GM12891 (cell line): Measurements from ENCODE around the gene FTSJ3.
A peak's percentile ranks its signal among the peaks of the same experiment; 100 is the strongest.

ENCODE experiments used
- PAX5 ChIP-seq: IDR thresholded peaks from 2 replicates; pipeline ENCODE4 v1.6.1; 2011; ENCODE audit warnings: low read length, moderate library complexity, mild to moderate bottlenecking; ENCODE audit not compliant: insufficient read depth, severe bottlenecking
- POLR2A ChIP-seq: IDR thresholded peaks from 2 replicates; pipeline ENCODE4 v1.6.1; 2011; ENCODE audit warnings: low read depth, low read length, control low read depth
- POLR2AphosphoS5 ChIP-seq: IDR thresholded peaks from 2 replicates; pipeline ENCODE4 v1.6.1; 2011; ENCODE audit warnings: low read depth, low read length, control low read depth
- POU2F2 ChIP-seq: IDR thresholded peaks from 2 replicates; pipeline ENCODE4 v1.6.1; 2011; ENCODE audit warnings: low read depth, mild to moderate bottlenecking, control low read depth, low read length, moderate library complexity
- SPI1 ChIP-seq: IDR thresholded peaks from 2 replicates; pipeline ENCODE4 v1.6.1; 2011; ENCODE audit warnings: low read depth, low read length, control low read depth
- TAF1 ChIP-seq: IDR thresholded peaks from 2 replicates; pipeline ENCODE4 v1.6.1; 2011; ENCODE audit warnings: low read depth, low read length, control low read depth

DNA sequence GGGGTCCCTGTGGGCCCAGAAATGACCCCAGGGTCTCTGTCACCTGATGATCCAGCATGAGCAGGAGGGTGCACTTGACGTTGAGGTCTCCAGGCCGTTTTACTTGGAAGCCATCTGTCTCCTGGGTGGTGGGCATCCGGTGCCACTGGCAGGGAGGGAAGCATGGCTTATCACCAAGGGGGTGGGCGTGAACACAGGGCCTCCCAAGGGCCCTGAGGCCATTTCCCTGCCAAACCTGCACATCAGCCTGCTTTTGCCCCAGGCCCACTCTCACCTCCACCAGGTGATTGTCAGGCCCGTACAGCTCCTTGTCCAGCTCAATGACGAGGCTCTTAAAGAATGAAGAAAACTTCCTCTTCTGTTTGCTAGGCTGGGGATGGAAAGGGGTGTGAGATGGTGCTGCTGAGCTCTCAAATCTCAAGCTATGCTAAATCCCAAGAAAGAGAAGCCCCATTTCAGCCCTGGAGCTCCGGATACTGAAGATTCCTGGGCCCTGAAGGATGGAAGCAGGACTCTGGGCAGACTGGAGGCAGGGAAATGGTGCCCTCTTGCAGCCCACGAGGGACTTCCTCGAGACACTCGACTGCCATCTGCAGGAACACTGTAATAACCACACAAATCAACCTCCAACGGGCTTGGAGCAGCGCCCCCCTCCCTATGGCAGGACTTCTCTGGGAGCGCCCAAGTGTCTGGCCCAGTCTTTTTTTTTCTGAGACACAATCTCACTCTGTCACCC lies 7.1 kb upstream of the FTSJ3 start:
- peak; percentile 59 for TF ChIP-seq POLR2AphosphoS5
- TF ChIP-seq POLR2A, result no peak
- no peak for TF ChIP-seq SPI1
- no peak for TF ChIP-seq TAF1
- no peak for TF ChIP-seq POU2F2
- no peak for TF ChIP-seq PAX5
